ENCODE data around the gene DLG3. TPM values are rescaled to one million over a fixed set of nuclear protein-coding genes. Genes with fewer than 3 reads are reported as not detected.

Gene DLG3
- polyA plus RNA-seq, 2 of the 4 experiments (the other 2 are of a cell fraction), result 3.2 to 12.8 TPM

- ChIA-PET POLR2A (no interaction called here), CTCF (no interaction called here)
- no peak for TF ChIP-seq EHMT2 (IDR thresholded peaks at IDR 0.05; ENCODE audit: low read depth)
- no peak for TF ChIP-seq ZSCAN20 (CRISPR knock-in tag; IDR thresholded peaks at IDR 0.05)
- no peak for TF ChIP-seq NFE2L2 (conservative IDR thresholded peaks at IDR 0.05; ENCODE audit: low read length)
- TF ChIP-seq, protein P1, sequence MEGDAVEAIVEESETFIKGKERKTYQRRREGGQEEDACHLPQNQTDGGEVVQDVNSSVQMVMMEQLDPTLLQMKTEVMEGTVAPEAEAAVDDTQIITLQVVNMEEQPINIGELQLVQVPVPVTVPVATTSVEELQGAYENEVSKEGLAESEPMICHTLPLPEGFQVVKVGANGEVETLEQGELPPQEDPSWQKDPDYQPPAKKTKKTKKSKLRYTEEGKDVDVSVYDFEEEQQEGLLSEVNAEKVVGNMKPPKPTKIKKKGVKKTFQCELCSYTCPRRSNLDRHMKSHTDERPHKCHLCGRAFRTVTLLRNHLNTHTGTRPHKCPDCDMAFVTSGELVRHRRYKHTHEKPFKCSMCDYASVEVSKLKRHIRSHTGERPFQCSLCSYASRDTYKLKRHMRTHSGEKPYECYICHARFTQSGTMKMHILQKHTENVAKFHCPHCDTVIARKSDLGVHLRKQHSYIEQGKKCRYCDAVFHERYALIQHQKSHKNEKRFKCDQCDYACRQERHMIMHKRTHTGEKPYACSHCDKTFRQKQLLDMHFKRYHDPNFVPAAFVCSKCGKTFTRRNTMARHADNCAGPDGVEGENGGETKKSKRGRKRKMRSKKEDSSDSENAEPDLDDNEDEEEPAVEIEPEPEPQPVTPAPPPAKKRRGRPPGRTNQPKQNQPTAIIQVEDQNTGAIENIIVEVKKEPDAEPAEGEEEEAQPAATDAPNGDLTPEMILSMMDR (IDR thresholded peaks at IDR 0.05), result no peak
- TF ChIP-seq RFX5 (IDR thresholded peaks at IDR 0.05), result no peak
- no peak for TF ChIP-seq HOXB13 (CRISPR knock-in tag; IDR thresholded peaks at IDR 0.05; ENCODE audit: low read depth)
- no peak for TF ChIP-seq NR3C1 (IDR thresholded peaks at IDR 0.05)
- no peak for TF ChIP-seq PHF8 (IDR thresholded peaks at IDR 0.05; ENCODE audit: borderline replicate concordance, low read depth)
- TF ChIP-seq, protein P2, sequence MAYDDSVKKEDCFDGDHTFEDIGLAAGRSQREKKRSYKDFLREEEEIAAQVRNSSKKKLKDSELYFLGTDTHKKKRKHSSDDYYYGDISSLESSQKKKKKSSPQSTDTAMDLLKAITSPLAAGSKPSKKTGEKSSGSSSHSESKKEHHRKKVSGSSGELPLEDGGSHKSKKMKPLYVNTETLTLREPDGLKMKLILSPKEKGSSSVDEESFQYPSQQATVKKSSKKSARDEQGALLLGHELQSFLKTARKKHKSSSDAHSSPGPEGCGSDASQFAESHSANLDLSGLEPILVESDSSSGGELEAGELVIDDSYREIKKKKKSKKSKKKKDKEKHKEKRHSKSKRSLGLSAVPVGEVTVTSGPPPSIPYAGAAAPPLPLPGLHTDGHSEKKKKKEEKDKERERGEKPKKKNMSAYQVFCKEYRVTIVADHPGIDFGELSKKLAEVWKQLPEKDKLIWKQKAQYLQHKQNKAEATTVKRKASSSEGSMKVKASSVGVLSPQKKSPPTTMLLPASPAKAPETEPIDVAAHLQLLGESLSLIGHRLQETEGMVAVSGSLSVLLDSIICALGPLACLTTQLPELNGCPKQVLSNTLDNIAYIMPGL (CRISPR knock-in tag; IDR thresholded peaks at IDR 0.05; ENCODE audit: borderline replicate concordance), result no peak
- TF ChIP-seq ZFP36 (IDR thresholded peaks at IDR 0.05; ENCODE audit: borderline replicate concordance, partially characterized antibody), result no peak
- no peak for TF ChIP-seq CBX8 (IDR thresholded peaks at IDR 0.05)
- TF ChIP-seq POLR2AphosphoS2 (conservative IDR thresholded peaks at IDR 0.05; ENCODE audit: low read length), result no peak
- TF ChIP-seq RCOR1 (IDR thresholded peaks at IDR 0.05; ENCODE audit: low read depth, low read length), result no peak
- no peak for TF ChIP-seq RAD21 (conservative IDR thresholded peaks at IDR 0.05 in 1 of 2, IDR thresholded peaks at IDR 0.05 in 1 of 2)
- TF ChIP-seq HEYL (CRISPR knock-in tag; IDR thresholded peaks at IDR 0.05), result no peak
- TF ChIP-seq, protein P3, sequence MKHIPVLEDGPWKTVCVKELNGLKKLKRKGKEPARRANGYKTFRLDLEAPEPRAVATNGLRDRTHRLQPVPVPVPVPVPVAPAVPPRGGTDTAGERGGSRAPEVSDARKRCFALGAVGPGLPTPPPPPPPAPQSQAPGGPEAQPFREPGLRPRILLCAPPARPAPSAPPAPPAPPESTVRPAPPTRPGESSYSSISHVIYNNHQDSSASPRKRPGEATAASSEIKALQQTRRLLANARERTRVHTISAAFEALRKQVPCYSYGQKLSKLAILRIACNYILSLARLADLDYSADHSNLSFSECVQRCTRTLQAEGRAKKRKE (CRISPR knock-in tag; IDR thresholded peaks at IDR 0.05; ENCODE audit: low read depth), result no peak
- no peak for TF ChIP-seq USF2 (IDR thresholded peaks at IDR 0.05)
- TF ChIP-seq RARB (CRISPR knock-in tag; IDR thresholded peaks at IDR 0.05), result no peak
- TF ChIP-seq FOXS1 (CRISPR knock-in tag; IDR thresholded peaks at IDR 0.05), result no peak
Observed at GRCh38 chrX:70426286-70427278, 18.1 kb upstream of the DLG3 start.

DNA sequence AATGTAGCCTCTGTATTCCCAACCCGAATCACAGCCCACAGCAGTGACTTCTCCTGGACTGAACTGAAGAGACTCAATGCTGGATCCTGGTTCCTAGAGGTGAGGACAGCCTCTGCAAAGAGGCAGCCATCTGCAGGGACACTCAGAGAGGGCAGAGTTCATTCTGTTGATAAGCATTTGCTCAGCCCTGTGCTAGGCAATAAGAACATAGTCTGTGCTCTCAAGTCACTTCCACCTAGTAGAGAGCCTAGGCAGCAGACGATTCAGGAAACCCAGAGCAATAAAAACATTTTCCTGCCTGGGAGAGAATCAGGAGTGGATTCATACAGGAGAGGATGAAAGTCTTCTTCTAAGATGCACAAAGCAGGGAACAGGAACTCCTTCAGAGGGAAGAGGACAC is 17.3 kb upstream of the DLG3 start:
- ATAC-seq (no peak), DNase-seq (ENCODE audit: low read depth in 1 of 2, low spot score in 1 of 2) (no peak), FAIRE-seq (no peak)
- Histone ChIP-seq H3K4me2 (no peak overlapping the region), H3K27ac (no peak overlapping the region), H3K4me1 (no peaks in the 10 kb centered on the region), H3K9me3 (no peaks in the 10 kb centered on the region), H3K4me3 (no peak overlapping the region)
- CTCF ChIA-PET, result no interaction called here
- POLR2A ChIA-PET, result no interaction called here
- 38% methylated on average over 1 of the region's 2 CpGs for WGBS (ENCODE audit: missing lambda C conversion rate)
- TF ChIP-seq NPAS2 (CRISPR knock-in tag; IDR thresholded peaks at IDR 0.05; ENCODE audit: borderline replicate concordance) (no peak), CBX8 (IDR thresholded peaks at IDR 0.05) (no peak), KDM1A (IDR thresholded peaks at IDR 0.05; ENCODE audit: low read depth) (no peak), ZSCAN20 (CRISPR knock-in tag; IDR thresholded peaks at IDR 0.05) (no peak), NR3C1 (IDR thresholded peaks at IDR 0.05) (no peak), EHF (CRISPR knock-in tag; IDR thresholded peaks at IDR 0.05) (no peak), CHD4 (IDR thresholded peaks at IDR 0.05; ENCODE audit: borderline replicate concordance) (no peak), ESRRA (IDR thresholded peaks at IDR 0.05; ENCODE audit: borderline replicate concordance, low read length) (no peak), HEYL (CRISPR knock-in tag; IDR thresholded peaks at IDR 0.05) (no peak), ZFP36 (IDR thresholded peaks at IDR 0.05; ENCODE audit: borderline replicate concordance, partially characterized antibody) (no peak)

More at GRCh38 chrX:70426286-70427278, 18.1 kb upstream of the DLG3 start:
- Histone ChIP-seq H3K4me1 (no peaks in the 10 kb centered on the region), H3K9me3 (no peaks in the 10 kb centered on the region), H3K27ac (no peak overlapping the region), H3K4me3 (no peak overlapping the region), H3K4me2 (no peak overlapping the region)
- 73% methylated on average over 7 of the region's 15 CpGs for WGBS (ENCODE audit: missing lambda C conversion rate)
- ATAC-seq, result no peak
- no peak for FAIRE-seq
- DNase-seq (ENCODE audit: low read depth in 1 of 2, low spot score in 1 of 2), result no peak
